Measurements from ENCODE around the gene SCAPER. TPM values are rescaled to one million over a fixed set of nuclear protein-coding genes. Genes with fewer than 3 reads are reported as not detected.

The SCAPER gene
- total and polyA plus RNA-seq, 2 of the 4 experiments (the other 2 are of a cell fraction): 2.9 to 9.7 TPM

GRCh38 chr15:76566276-76566675 is 338.9 kb downstream of the SCAPER start:
- Histone ChIP-seq H3K4me3 (ENCODE audit: insufficient read depth, low read depth, low read length) (no peak overlapping the region), H3K4me1 (ENCODE audit: control insufficient read depth, insufficient read depth, low read length) (no peaks in the 10 kb centered on the region), H3K4ac (ENCODE audit: low read depth, low read length) (no peak overlapping the region), H3K79me1 (ENCODE audit: low read depth in 1 of 2, low read length in 2 of 2) (no peaks in the 10 kb centered on the region), H2BK5ac (ENCODE audit: low read depth, low read length, poor library complexity, severe bottlenecking) (no peak overlapping the region), H2BK20ac (ENCODE audit: low read depth, low read length) (no peak overlapping the region), H2AK5ac (ENCODE audit: low read depth, low read length) (no peak overlapping the region), H2BK120ac (ENCODE audit: low read depth, low read length) (no peak overlapping the region), H3K18ac (ENCODE audit: low read depth, low read length) (no peak overlapping the region), H4K91ac (ENCODE audit: insufficient read depth, low read depth, low read length) (no peak overlapping the region), H3K23ac (ENCODE audit: low read depth, low read length) (no peak overlapping the region), H4K20me1 (ENCODE audit: insufficient read depth, low read length) (no peaks in the 10 kb centered on the region), H3K36me3 (ENCODE audit: control insufficient read depth, insufficient read depth, low read length) (no peaks in the 10 kb centered on the region), H2AFZ (replicated peaks; ENCODE audit: low read length, poor library complexity) (no peak overlapping the region), H3K56ac (ENCODE audit: extremely low read depth, insufficient read depth, low read length) (no peak overlapping the region), H4K8ac (ENCODE audit: low read depth in 2 of 2, low read length in 2 of 2) (no peak overlapping the region), H3K9me1 (ENCODE audit: insufficient read depth, low read length) (no peaks in the 10 kb centered on the region), H4K5ac (ENCODE audit: low read depth, low read length) (no peak overlapping the region), H3K27ac (ENCODE audit: insufficient read depth, low read length) (no peak overlapping the region), H3K9ac (ENCODE audit: low read depth, low read length) (no peak overlapping the region), H2BK15ac (ENCODE audit: low read depth, low read length) (no peak overlapping the region), H3K27me3 (ENCODE audit: control insufficient read depth, insufficient read depth, low read length) (no peaks in the 10 kb centered on the region), H3K14ac (replicated peaks; ENCODE audit: low read depth, low read length) (no peak overlapping the region), H3K9me3 (ENCODE audit: control insufficient read depth, insufficient read depth, low read length) (no peaks in the 10 kb centered on the region), H2AK9ac (replicated peaks; ENCODE audit: low read depth, low read length, poor library complexity) (no peak overlapping the region), H3K4me2 (ENCODE audit: low read depth, low read length) (peak overlapping the region; percentile 34; the same call in 1 of the 2 replicates)
- ATAC-seq (ENCODE audit: low read depth) (peak; percentile 81), DNase-seq (peak; percentile 82)
- TF ChIP-seq CHD1 (IDR thresholded peaks at IDR 0.05; ENCODE audit: low read depth, low read length): no peak
- no peak for TF ChIP-seq ELK1 (IDR thresholded peaks at IDR 0.05; ENCODE audit: borderline replicate concordance, low read depth, low read length)
- ChIA-PET POLR2A (ENCODE audit: unreplicated experiment) (interaction anchor here (0.5 kb wide), 1 partner anchor 27 kb away, joined by 4 read pairs; no protein-coding TSS in a partner anchor), CTCF (no interaction called here)
- dilution Hi-C loops (cut with HindIII; ENCODE audit: low sequenced_read_pairs, unreplicated experiment) (no loop called here), intact Hi-C loops (cut with micrococcal nuclease) (no loop called here), in situ Hi-C loops (cut with MboI; ENCODE audit: low sequenced_read_pairs) (no loop called here)
- BruUV-seq (replicated peaks): no TSS peak
- WGBS, 2 experiments (ENCODE audit: extremely low coverage in 2 of 2, insufficient read length in 1 of 2): no CpG with 5 or more reads among the region's 2 CpGs
